Upper lobe of left lung (tissue), 6 donors: ENCODE data around the gene KCNMB4. TPM values are rescaled to one million over a fixed set of nuclear protein-coding genes. Genes with fewer than 3 reads are reported as not detected.

ENCODE experiments used
- ATAC-seq, 2 donors: fragments of 200-7000 bp; cut with Tn5 transposase; one replicate each; pipeline ENCODE4 v1.9.1; 2022; ENCODE audit warnings: mild to moderate bottlenecking in 2 of 2, moderate library complexity in 2 of 2; ENCODE audit not compliant: low FRiP score in 2 of 2
- DNase-seq, 2 donors: peaks; one replicate each; pipeline ENCODE4 v3.0.0-alpha.2; 2019 to 2020
- H3K27ac ChIP-seq, 4 donors: fragments of 200-600 bp; sonication (generic); one replicate each; pipeline ENCODE4 v1.5.1; 2016 to 2019
- H3K27me3 ChIP-seq, 4 donors: fragments of 200-600 bp; sonication (generic); one replicate each; pipeline ENCODE4 v1.5.1; 2017 to 2019
- H3K36me3 ChIP-seq, 4 donors: fragments of 200-600 bp; sonication (generic); one replicate each; pipeline ENCODE4 v1.5.1; 2016 to 2019
- H3K4me1 ChIP-seq, 4 donors: fragments of 200-600 bp; sonication (generic); one replicate each; pipeline ENCODE4 v1.5.1; 2018 to 2019
- H3K4me3 ChIP-seq, 4 donors: fragments of 200-600 bp; sonication (generic); one replicate each; pipeline ENCODE4 v1.5.1; 2017 to 2019; ENCODE audit warnings: mild to moderate bottlenecking in 2 of 4, moderate library complexity in 1 of 4
- H3K9me3 ChIP-seq, 4 donors: fragments of 200-600 bp; sonication (generic); one replicate each; pipeline ENCODE4 v1.5.1; 2018 to 2019
- CTCF ChIP-seq, 6 experiments: fragments of 450-650 bp in 4 of 6; fragments of 200-600 bp in 2 of 6; sonication (generic) in 2 of 6; IDR thresholded peaks; one replicate each; pipeline ENCODE4 v1.5.1; 2016 to 2019; ENCODE audit warnings: antibody characterized with exemption in 6 of 6
- EP300 ChIP-seq, 4 donors: sonication (generic); formaldehyde crosslinking; IDR thresholded peaks; one replicate each; pipeline ENCODE4 v1.5.1; 2017; ENCODE audit warnings: antibody characterized with exemption in 4 of 4, control low read depth in 2 of 4
- POLR2A ChIP-seq, 4 donors: fragments of 450-650 bp; IDR thresholded peaks; one replicate each; pipeline ENCODE4 v1.5.1; 2016 to 2017; ENCODE audit warnings: antibody characterized with exemption in 4 of 4, mild to moderate bottlenecking in 2 of 4
- POLR2AphosphoS5 ChIP-seq, 2 donors: sonication (generic); formaldehyde crosslinking; IDR thresholded peaks; one replicate each; pipeline ENCODE4 v1.5.1; 2017; ENCODE audit warnings: antibody characterized with exemption in 2 of 2
- WGBS, 2 donors: methylation state at CpG; one replicate each; pipeline ENCODE4 v1.1.5; 2017 to 2018; 5-methylcytosine and 5-hydroxymethylcytosine counted together
- total RNA-seq, 6 donors: library from RNA; depleted of rRNA in 4 of 6; stranded (reverse); fragments of >200 nt in 4 of 6; gene quantifications; one replicate each; pipeline versions ENCODE4 v1.1.0 to v1.2.1, GENCODE V29; 2016 to 2021
- donor health status: DM: no; HTN: no; CAD: no; lungs with moderate emphysema.
- donor health status: DM: no; HTN: yes; CAD: no; lungs with severe emphysema.

Gene KCNMB4
- total RNA-seq, 6 donors from 2014 or later = 3.1 to 7.8 (median 5.0) TPM

- 72 to 76% methylated on average over 2 of the region's 2 CpGs for WGBS, 2 donors
- no peak for ATAC-seq
These were observed 27.9 kb downstream of the KCNMB4 start for GRCh38 chr12:70393787-70394499.

GRCh38 chr12:70398002-70398401 lies 31.9 kb downstream of the KCNMB4 start:
- H3K36me3 ChIP-seq = no peaks in the 10 kb centered on the region
- DNase-seq (no peak), ATAC-seq (no peak)
- TF ChIP-seq EP300 (IDR thresholded peaks at IDR 0.05) (no peak), CTCF (IDR thresholded peaks at IDR 0.05) (no peak), POLR2A (IDR thresholded peaks at IDR 0.05) (no peak), POLR2AphosphoS5 (IDR thresholded peaks at IDR 0.05) (no peak)
- no peak overlapping the region for H3K27ac ChIP-seq
- H3K27me3 ChIP-seq = no peaks in the 10 kb centered on the region
- H3K4me3 ChIP-seq = no peak overlapping the region
- H3K9me3 ChIP-seq = no peaks in the 10 kb centered on the region
- no peaks in the 10 kb centered on the region for H3K4me1 ChIP-seq

More at GRCh38 chr12:70393787-70394499, 27.9 kb downstream of the KCNMB4 start:
- TF ChIP-seq POLR2A (IDR thresholded peaks at IDR 0.05) = no peak
- TF ChIP-seq CTCF (IDR thresholded peaks at IDR 0.05) = no peak
- TF ChIP-seq POLR2AphosphoS5 (IDR thresholded peaks at IDR 0.05) = no peak
- TF ChIP-seq EP300 (IDR thresholded peaks at IDR 0.05) = no peak
- Histone ChIP-seq H3K4me1 (no peaks in the 10 kb centered on the region), H3K27ac (no peak overlapping the region), H3K36me3 (no peaks in the 10 kb centered on the region), H3K27me3 (no peaks in the 10 kb centered on the region), H3K9me3 (peaks cover 0 to 5% (median 0%) of the 10 kb centered on the region in 4 donors), H3K4me3 (no peak overlapping the region)
- no peak for DNase-seq

GRCh38 chr12:70398862-70399261 lies 32.8 kb downstream of the KCNMB4 start:
- Histone ChIP-seq H3K27ac (no peak overlapping the region), H3K4me3 (no peak overlapping the region), H3K27me3 (no peaks in the 10 kb centered on the region), H3K4me1 (no peaks in the 10 kb centered on the region), H3K9me3 (no peaks in the 10 kb centered on the region), H3K36me3 (no peaks in the 10 kb centered on the region)
- TF ChIP-seq POLR2AphosphoS5 (IDR thresholded peaks at IDR 0.05) = no peak
- no peak for TF ChIP-seq CTCF (IDR thresholded peaks at IDR 0.05)
- no peak for TF ChIP-seq POLR2A (IDR thresholded peaks at IDR 0.05)
- no peak for TF ChIP-seq EP300 (IDR thresholded peaks at IDR 0.05)
- 90 to 95% methylated on average over 3 of the region's 3 CpGs for WGBS, 2 donors
- DNase-seq (no peak), ATAC-seq (no peak)

- no peak for TF ChIP-seq POLR2AphosphoS5 (IDR thresholded peaks at IDR 0.05)
- no peak for TF ChIP-seq EP300 (IDR thresholded peaks at IDR 0.05)
- no peaks in the 10 kb centered on the region for H3K9me3 ChIP-seq
- ATAC-seq = no peak
- H3K36me3 ChIP-seq = no peaks in the 10 kb centered on the region
- WGBS, 2 donors = 71 to 90% methylated on average over 6 of the region's 6 CpGs
- no peaks in the 10 kb centered on the region for H3K27me3 ChIP-seq
- no peak overlapping the region for H3K27ac ChIP-seq
- H3K4me3 ChIP-seq = no peak overlapping the region
- H3K4me1 ChIP-seq = no peaks in the 10 kb centered on the region
- DNase-seq = no peak
These were observed 33.2 kb downstream of the KCNMB4 start for GRCh38 chr12:70399311-70399710.

- H3K4me3 ChIP-seq = no peak overlapping the region
- H3K27me3 ChIP-seq = no peaks in the 10 kb centered on the region
- H3K27ac ChIP-seq = no peak overlapping the region
- WGBS, 2 donors = 61 to 95% methylated on average over 3 of the region's 3 CpGs
- TF ChIP-seq POLR2A (IDR thresholded peaks at IDR 0.05) (no peak), CTCF (IDR thresholded peaks at IDR 0.05) (no peak), EP300 (IDR thresholded peaks at IDR 0.05) (no peak), POLR2AphosphoS5 (IDR thresholded peaks at IDR 0.05) (no peak)
- DNase-seq = no peak
- ATAC-seq = no peak
- H3K9me3 ChIP-seq = no peaks in the 10 kb centered on the region
- H3K4me1 ChIP-seq = no peaks in the 10 kb centered on the region
- H3K36me3 ChIP-seq = no peaks in the 10 kb centered on the region
These were observed 34.0 kb downstream of the KCNMB4 start for GRCh38 chr12:70400124-70400523.
